HG03135 (cell line): Measurements from ENCODE around the gene NSFL1C.

Experiments
- ATAC-seq: cut with Tn5 transposase; IDR thresholded peaks from one replicate; pipeline ENCODE4 v1.9.1; 2021; ENCODE audit warnings: mild to moderate bottlenecking, moderate library complexity; ENCODE audit not compliant: unreplicated experiment

NSFL1C gene

GRCh38 chr20:1393507-1393882 is 73.2 kb downstream of the NSFL1C start:
- ATAC-seq = no peak

- ATAC-seq = peak; percentile 87
Observed at GRCh38 chr20:1392693-1393506, 73.7 kb downstream of the NSFL1C start, which contains the start of gene FKBP1A. Gene FKBP1A, minus strand, starts transcription at chr20:1393054. Its CDS starts 56 bp downstream, at chr20:1392998.

- peak; percentile 23 for ATAC-seq
Observed at GRCh38 chr20:1392443-1392692, 74.3 kb downstream of the NSFL1C start.
